ENCODE data around the gene RSAD1.

RSAD1 gene

GRCh38 chr17:50432125-50432762 lies 46.4 kb upstream of the RSAD1 start:
- no peak overlapping the region for H3K9ac ChIP-seq (ENCODE audit: low read depth, low read length)
- peaks cover 5% of the 10 kb centered on the region for H3K36me3 ChIP-seq (ENCODE audit: insufficient read depth, low read length)
- DNase-seq (no peak), ATAC-seq (ENCODE audit: insufficient read depth, low read depth) (no peak)
- no peak overlapping the region for H2AFZ ChIP-seq (ENCODE audit: low read depth, low read length)
- no peak overlapping the region for H3K27ac ChIP-seq (ENCODE audit: low read length)
- no peaks in the 10 kb centered on the region for H3K9me3 ChIP-seq (ENCODE audit: insufficient read depth, low read length, severe bottlenecking)
- no peaks in the 10 kb centered on the region for H3K27me3 ChIP-seq (ENCODE audit: insufficient read depth, low read length, poor library complexity)
- no peak overlapping the region for H3K4me3 ChIP-seq (ENCODE audit: low read depth in 1 of 2, low read length in 2 of 2)
- TF ChIP-seq EZH2 (IDR thresholded peaks at IDR 0.05; ENCODE audit: borderline replicate concordance, low read depth, low read length, severe bottlenecking), result no peak
- TF ChIP-seq CTCF (IDR thresholded peaks at IDR 0.05; ENCODE audit: borderline replicate concordance, extremely low read depth, low read length, poor library complexity, severe bottlenecking), result no peak
- peaks cover 28% of the 10 kb centered on the region for H3K79me2 ChIP-seq (ENCODE audit: insufficient read depth, low read length)
- peaks cover 14% of the 10 kb centered on the region; the same call in 1 of the 2 replicates for H4K20me1 ChIP-seq (ENCODE audit: insufficient read depth, low read length)
- H3K4me2 ChIP-seq (ENCODE audit: insufficient read depth, low read length), result no peak overlapping the region
- peaks cover 9% of the 10 kb centered on the region for H3K4me1 ChIP-seq (ENCODE audit: insufficient read depth, low read length)

GRCh38 chr17:50437409-50437808 lies 41.3 kb upstream of the RSAD1 start:
- DNase-seq (no peak), ATAC-seq (ENCODE audit: insufficient read depth, low read depth) (no peak)
- Histone ChIP-seq H3K79me2 (ENCODE audit: insufficient read depth, low read length) (peaks cover 12% of the 10 kb centered on the region; the same call in 1 of the 2 replicates), H3K4me3 (ENCODE audit: low read depth in 1 of 2, low read length in 2 of 2) (no peak overlapping the region), H3K36me3 (ENCODE audit: insufficient read depth, low read length) (peaks cover 15% of the 10 kb centered on the region; the same call in 1 of the 2 replicates), H3K27ac (ENCODE audit: low read length) (no peak overlapping the region), H3K4me1 (ENCODE audit: insufficient read depth, low read length) (no peaks in the 10 kb centered on the region), H3K27me3 (ENCODE audit: insufficient read depth, low read length, poor library complexity) (no peaks in the 10 kb centered on the region), H4K20me1 (ENCODE audit: insufficient read depth, low read length) (peaks cover 13% of the 10 kb centered on the region; the same call in 1 of the 2 replicates), H3K9me3 (ENCODE audit: insufficient read depth, low read length, severe bottlenecking) (no peaks in the 10 kb centered on the region), H3K9ac (ENCODE audit: low read depth, low read length) (no peak overlapping the region), H2AFZ (ENCODE audit: low read depth, low read length) (no peak overlapping the region), H3K4me2 (ENCODE audit: insufficient read depth, low read length) (no peak overlapping the region)
- TF ChIP-seq CTCF (IDR thresholded peaks at IDR 0.05; ENCODE audit: borderline replicate concordance, extremely low read depth, low read length, poor library complexity, severe bottlenecking) (no peak), EZH2 (IDR thresholded peaks at IDR 0.05; ENCODE audit: borderline replicate concordance, low read depth, low read length, severe bottlenecking) (no peak)

- Histone ChIP-seq H3K4me1 (ENCODE audit: insufficient read depth, low read length) (no peaks in the 10 kb centered on the region), H3K4me3 (ENCODE audit: low read depth in 1 of 2, low read length in 2 of 2) (no peak overlapping the region), H4K20me1 (ENCODE audit: insufficient read depth, low read length) (peaks cover 9% of the 10 kb centered on the region; the same call in 1 of the 2 replicates), H3K36me3 (ENCODE audit: insufficient read depth, low read length) (peaks cover 15% of the 10 kb centered on the region; the same call in 1 of the 2 replicates), H3K79me2 (ENCODE audit: insufficient read depth, low read length) (peaks cover 10% of the 10 kb centered on the region; the same call in 1 of the 2 replicates), H2AFZ (ENCODE audit: low read depth, low read length) (no peak overlapping the region), H3K9ac (ENCODE audit: low read depth, low read length) (no peak overlapping the region), H3K9me3 (ENCODE audit: insufficient read depth, low read length, severe bottlenecking) (no peaks in the 10 kb centered on the region), H3K27ac (ENCODE audit: low read length) (no peak overlapping the region), H3K4me2 (ENCODE audit: insufficient read depth, low read length) (no peak overlapping the region), H3K27me3 (ENCODE audit: insufficient read depth, low read length, poor library complexity) (no peaks in the 10 kb centered on the region)
- no peak for ATAC-seq (ENCODE audit: insufficient read depth, low read depth)
- no peak for DNase-seq
- TF ChIP-seq CTCF (IDR thresholded peaks at IDR 0.05; ENCODE audit: borderline replicate concordance, extremely low read depth, low read length, poor library complexity, severe bottlenecking), result no peak
- TF ChIP-seq EZH2 (IDR thresholded peaks at IDR 0.05; ENCODE audit: borderline replicate concordance, low read depth, low read length, severe bottlenecking), result no peak
These were observed 39.7 kb upstream of the RSAD1 start for GRCh38 chr17:50439008-50439407.
